Sigmoid colon (tissue), 4 donors: Measurements from ENCODE around the gene CALHM3.
A peak's percentile ranks its signal among the peaks of the same experiment; 100 is the strongest.

ENCODE experiments used
- EP300 ChIP-seq, 4 donors: sonication (generic); formaldehyde crosslinking; IDR thresholded peaks; one replicate each; pipeline ENCODE4 v1.6.1; 2017; ENCODE audit warnings: antibody characterized with exemption in 4 of 4
- POLR2A ChIP-seq, 2 donors: fragments of 450-650 bp; IDR thresholded peaks; one replicate each; pipeline ENCODE4 v1.6.1; 2016; ENCODE audit warnings: antibody characterized with exemption in 2 of 2, mild to moderate bottlenecking in 2 of 2, moderate library complexity in 2 of 2
- POLR2AphosphoS5 ChIP-seq, 4 donors: sonication (generic); formaldehyde crosslinking; IDR thresholded peaks; one replicate each; pipeline ENCODE4 v1.6.1; 2017; ENCODE audit warnings: antibody characterized with exemption in 4 of 4
- TF ChIP-seq, protein P1 (sequence below), 4 experiments: fragments of 450-650 bp in 3 of 4; fragments of 200-600 bp in 1 of 4; IDR thresholded peaks; one replicate each; pipeline ENCODE4 v1.5.1; 2016 to 2019; ENCODE audit warnings: antibody characterized with exemption in 4 of 4, mild to moderate bottlenecking in 3 of 4, moderate library complexity in 2 of 4

DNA sequence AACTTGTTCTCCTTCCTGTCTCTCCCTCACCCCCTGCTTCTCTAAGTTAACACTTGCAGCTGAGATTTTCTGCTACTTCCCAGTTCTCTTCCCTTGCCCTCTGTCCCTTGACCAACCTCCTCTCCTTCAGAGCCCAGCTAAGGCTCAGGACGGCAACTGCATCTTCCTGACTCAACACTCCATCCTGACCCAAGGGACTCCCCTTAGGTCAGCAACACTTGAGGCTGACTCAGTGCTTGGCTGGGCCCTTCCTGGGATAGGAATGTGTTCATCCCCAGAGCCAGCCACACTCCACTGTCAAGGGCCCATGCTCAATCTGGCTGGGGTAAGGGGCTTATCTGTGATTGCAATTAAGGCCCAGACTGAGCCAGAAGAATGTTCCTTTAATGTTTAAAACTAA, 30.3 kb downstream of the CALHM3 start:
- TF ChIP-seq EP300 (IDR thresholded peaks at IDR 0.05) (no peak), POLR2AphosphoS5 (IDR thresholded peaks at IDR 0.05) (peak in 3 of 4 donors; percentile 16 to 67 (median 42)), POLR2A (IDR thresholded peaks at IDR 0.05) (no peak)
- TF ChIP-seq, protein P1, sequence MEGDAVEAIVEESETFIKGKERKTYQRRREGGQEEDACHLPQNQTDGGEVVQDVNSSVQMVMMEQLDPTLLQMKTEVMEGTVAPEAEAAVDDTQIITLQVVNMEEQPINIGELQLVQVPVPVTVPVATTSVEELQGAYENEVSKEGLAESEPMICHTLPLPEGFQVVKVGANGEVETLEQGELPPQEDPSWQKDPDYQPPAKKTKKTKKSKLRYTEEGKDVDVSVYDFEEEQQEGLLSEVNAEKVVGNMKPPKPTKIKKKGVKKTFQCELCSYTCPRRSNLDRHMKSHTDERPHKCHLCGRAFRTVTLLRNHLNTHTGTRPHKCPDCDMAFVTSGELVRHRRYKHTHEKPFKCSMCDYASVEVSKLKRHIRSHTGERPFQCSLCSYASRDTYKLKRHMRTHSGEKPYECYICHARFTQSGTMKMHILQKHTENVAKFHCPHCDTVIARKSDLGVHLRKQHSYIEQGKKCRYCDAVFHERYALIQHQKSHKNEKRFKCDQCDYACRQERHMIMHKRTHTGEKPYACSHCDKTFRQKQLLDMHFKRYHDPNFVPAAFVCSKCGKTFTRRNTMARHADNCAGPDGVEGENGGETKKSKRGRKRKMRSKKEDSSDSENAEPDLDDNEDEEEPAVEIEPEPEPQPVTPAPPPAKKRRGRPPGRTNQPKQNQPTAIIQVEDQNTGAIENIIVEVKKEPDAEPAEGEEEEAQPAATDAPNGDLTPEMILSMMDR (IDR thresholded peaks at IDR 0.05): no peak
